IMR-90 (cell line): ENCODE data around the gene ZFYVE28. TPM values are rescaled to one million over a fixed set of nuclear protein-coding genes. Genes with fewer than 3 reads are reported as not detected.

Experiments used
- ATAC-seq: fragments of 200-7000 bp; cut with Tn5 transposase; 2 replicates; pipeline ENCODE4 v1.9.1; 2020; ENCODE audit warnings: low read depth, mild to moderate bottlenecking, moderate library complexity
- BruUV-seq: library from RNA; stranded (reverse); fragments of 400-500 nt; replicated peaks from 2 replicates; lab custom pipeline; 2021; lab: Mats Ljungman, UMichigan
- CTCF ChIA-PET: fragments of 300-600 bp; formaldehyde crosslinking; extraction: SDS; loops from one replicate; lab custom pipeline; 2021; ENCODE audit warnings: antibody characterized with exemption; lab: Yijun Ruan, JAX
- POLR2A ChIA-PET: fragments of 300-600 bp; sonication (Branson Sonifier 250); formaldehyde crosslinking; loops from one replicate; lab custom pipeline; 2022; ENCODE audit warnings: antibody characterized with exemption; ENCODE audit not compliant: unreplicated experiment; lab: Charles Lee
- DNase-seq: peaks from one replicate; pipeline ENCODE4 v3.0.0; 2013
- H2AFZ ChIP-seq: replicated peaks from 2 replicates; pipeline ENCODE3; 2013; ENCODE audit warnings: low read length, mild to moderate bottlenecking; ENCODE audit not compliant: poor library complexity
- H2AK5ac ChIP-seq: 2 replicates; pipeline ENCODE4 v1.6.1; 2013; ENCODE audit warnings: low read depth, low read length, inconsistent platforms
- H2AK9ac ChIP-seq: replicated peaks from 2 replicates; pipeline ENCODE3; 2013; ENCODE audit warnings: mild to moderate bottlenecking, low read depth, low read length, moderate library complexity; ENCODE audit not compliant: poor library complexity
- H2BK120ac ChIP-seq: 2 replicates; pipeline ENCODE4 v1.6.1; 2013; ENCODE audit warnings: low read depth, low read length, inconsistent platforms
- H2BK15ac ChIP-seq: 3 replicates; pipeline ENCODE4 v1.6.1; 2013; ENCODE audit warnings: low read depth, low read length, inconsistent platforms
- H2BK20ac ChIP-seq: 2 replicates; pipeline ENCODE4 v1.6.1; 2013; ENCODE audit warnings: low read depth, mild to moderate bottlenecking, inconsistent platforms, low read length, moderate library complexity
- H2BK5ac ChIP-seq: 2 replicates; pipeline ENCODE4 v1.6.1; 2013; ENCODE audit warnings: mild to moderate bottlenecking, low read depth, low read length, inconsistent platforms; ENCODE audit not compliant: poor library complexity, severe bottlenecking
- H3K14ac ChIP-seq: replicated peaks from 2 replicates; pipeline ENCODE4 v1.6.1; 2013; ENCODE audit warnings: low read depth, low read length, inconsistent platforms
- H3K18ac ChIP-seq: 2 replicates; pipeline ENCODE4 v1.6.1; 2013; ENCODE audit warnings: low read depth, low read length, control low read depth
- H3K23ac ChIP-seq: 2 replicates; pipeline ENCODE4 v1.6.1; 2013; ENCODE audit warnings: low read depth, low read length, inconsistent platforms
- H3K27ac ChIP-seq: 2 replicates; pipeline ENCODE4 v1.5.1; 2013; ENCODE audit warnings: mild to moderate bottlenecking, control low read depth, low read length; ENCODE audit not compliant: insufficient read depth
- H3K27me3 ChIP-seq: 2 replicates; pipeline ENCODE4 v1.6.1; 2013; ENCODE audit warnings: low read length; ENCODE audit not compliant: control insufficient read depth, insufficient read depth
- H3K36me3 ChIP-seq: 2 replicates; pipeline ENCODE4 v1.6.1; 2013; ENCODE audit warnings: low read length, mixed read lengths; ENCODE audit not compliant: control insufficient read depth, insufficient read depth
- H3K4ac ChIP-seq: 2 replicates; pipeline ENCODE4 v1.6.1; 2013; ENCODE audit warnings: low read depth, low read length, inconsistent platforms
- H3K4me1 ChIP-seq: 2 replicates; pipeline ENCODE4 v1.6.1; 2013; ENCODE audit warnings: low read length, mixed read lengths; ENCODE audit not compliant: control insufficient read depth, insufficient read depth
- H3K4me2 ChIP-seq: 2 replicates; pipeline ENCODE4 v1.6.1; 2013; ENCODE audit warnings: low read depth, mild to moderate bottlenecking, control low read depth, low read length, moderate library complexity
- H3K4me3 ChIP-seq: 2 replicates; pipeline ENCODE4 v1.5.1; 2013; ENCODE audit warnings: low read depth, mild to moderate bottlenecking, control low read depth, low read length, moderate library complexity; ENCODE audit not compliant: insufficient read depth
- H3K56ac ChIP-seq: 2 replicates; pipeline ENCODE4 v1.6.1; 2013; ENCODE audit warnings: low read length, inconsistent platforms; ENCODE audit not compliant: insufficient read depth; ENCODE audit errors: extremely low read depth
- H3K79me1 ChIP-seq, 2 experiments: 2 replicates each; pipeline ENCODE4 v1.6.1; 2013; ENCODE audit warnings: low read length in 2 of 2, inconsistent platforms in 1 of 2, low read depth in 1 of 2
- H3K9ac ChIP-seq: 2 replicates; pipeline ENCODE4 v1.6.1; 2013; ENCODE audit warnings: low read depth, low read length, control low read depth
- H3K9me1 ChIP-seq: 2 replicates; pipeline ENCODE4 v1.6.1; 2013; ENCODE audit warnings: low read length, inconsistent platforms; ENCODE audit not compliant: insufficient read depth
- H3K9me3 ChIP-seq: 2 replicates; pipeline ENCODE4 v1.6.1; 2013; ENCODE audit warnings: low read length; ENCODE audit not compliant: control insufficient read depth, insufficient read depth
- H4K20me1 ChIP-seq: 2 replicates; pipeline ENCODE4 v1.6.1; 2013; ENCODE audit warnings: low read length, inconsistent platforms; ENCODE audit not compliant: insufficient read depth
- H4K5ac ChIP-seq: 2 replicates; pipeline ENCODE4 v1.6.1; 2013; ENCODE audit warnings: mild to moderate bottlenecking, low read depth, low read length, control low read depth
- H4K8ac ChIP-seq, 2 experiments: 2 replicates each; pipeline ENCODE4 v1.6.1; 2013; ENCODE audit warnings: low read depth in 2 of 2, low read length in 2 of 2, control low read depth in 1 of 2, inconsistent platforms in 1 of 2
- H4K91ac ChIP-seq: 2 replicates; pipeline ENCODE4 v1.6.1; 2013; ENCODE audit warnings: low read depth, low read length, inconsistent platforms; ENCODE audit not compliant: insufficient read depth
- BHLHE40 ChIP-seq: fragments of 150-350 bp; IDR thresholded peaks from 2 replicates; pipeline ENCODE4 v1.6.1; 2016; ENCODE audit warnings: mild to moderate bottlenecking, low read depth, low read length
- CEBPB ChIP-seq: IDR thresholded peaks from 2 replicates; pipeline ENCODE4 v1.6.1; 2012; ENCODE audit warnings: low read depth, low read length, improper control_type of control experiment
- CHD1 ChIP-seq: IDR thresholded peaks from 2 replicates; pipeline ENCODE4 v1.6.1; 2012; ENCODE audit warnings: low read depth, low read length, improper control_type of control experiment
- FOS ChIP-seq: fragments of 150-350 bp; IDR thresholded peaks from 2 replicates; pipeline ENCODE4 v1.6.1; 2016; ENCODE audit warnings: low read depth, low read length
- MAFK ChIP-seq: IDR thresholded peaks from 2 replicates; pipeline ENCODE4 v1.6.1; 2012; ENCODE audit warnings: low read depth, low read length, improper control_type of control experiment
- MAZ ChIP-seq: IDR thresholded peaks from 2 replicates; pipeline ENCODE4 v1.6.1; 2012; ENCODE audit warnings: low read depth, mild to moderate bottlenecking, low read length, improper control_type of control experiment, moderate library complexity, borderline replicate concordance
- MXI1 ChIP-seq: IDR thresholded peaks from 2 replicates; pipeline ENCODE4 v1.6.1; 2012; ENCODE audit warnings: low read depth, mild to moderate bottlenecking, low read length, moderate library complexity, borderline replicate concordance
- NFE2L2 ChIP-seq: fragments of 150-350 bp; IDR thresholded peaks from 2 replicates; pipeline ENCODE4 v1.6.1; 2016; ENCODE audit warnings: low read depth, mild to moderate bottlenecking, low read length
- POLR2A ChIP-seq: IDR thresholded peaks from 2 replicates; pipeline ENCODE4 v1.6.1; 2012; ENCODE audit warnings: mild to moderate bottlenecking, low read depth, low read length
- RAD21 ChIP-seq: IDR thresholded peaks from 2 replicates; pipeline ENCODE4 v1.6.1; 2012; ENCODE audit warnings: low read length, improper control_type of control experiment
- RCOR1 ChIP-seq: IDR thresholded peaks from 2 replicates; pipeline ENCODE4 v1.6.1; 2012; ENCODE audit warnings: mild to moderate bottlenecking, low read length, improper control_type of control experiment; ENCODE audit not compliant: insufficient replicate concordance
- RFX5 ChIP-seq: IDR thresholded peaks from 2 replicates; pipeline ENCODE4 v1.8.0; 2012; ENCODE audit warnings: low read depth, mild to moderate bottlenecking, low read length, moderate library complexity
- SMC3 ChIP-seq: fragments of 150-350 bp; IDR thresholded peaks from 2 replicates; pipeline ENCODE4 v1.6.1; 2016; ENCODE audit warnings: low read depth, mild to moderate bottlenecking, antibody characterized with exemption, low read length, moderate library complexity
- WGBS, 2 experiments: methylation state at CpG; one replicate each; pipeline versions ENCODE4 v1.1.5 to v1.1.7; 2013; ENCODE audit warnings: missing lambda C conversion rate in 2 of 2; ENCODE audit not compliant: insufficient read length in 1 of 2; ENCODE audit errors: extremely low coverage in 2 of 2; 5-methylcytosine and 5-hydroxymethylcytosine counted together
- dilution Hi-C: fragments of 300-500 bp; cut with HindIII; formaldehyde crosslinking; loops from one replicate; pipeline ENCODE4 v1.14.3; 2018; ENCODE audit warnings: low sequenced_read_pairs; ENCODE audit not compliant: unreplicated experiment
- in situ Hi-C: fragments of 300-500 bp; cut with MboI; formaldehyde crosslinking; loops from 3 replicates; pipeline ENCODE4 v1.14.3; 2019; ENCODE audit warnings: low sequenced_read_pairs, inconsistent platforms, mixed read lengths
- intact Hi-C: fragments of 100-400 bp; cut with micrococcal nuclease; formaldehyde crosslinking; loops from 2 replicates; pipeline ENCODE4 v1.10.0; 2022
- polyA plus RNA-seq, 3 experiments: library from polyadenylated mRNA; depleted of rRNA; stranded (reverse); fragments of >200 nt; gene quantifications; 2 replicates each; pipeline ENCODE4 v1.2.3, GENCODE V29; 2012; ENCODE audit warnings: low replicate concordance in 1 of 3
- total RNA-seq: library from RNA; depleted of rRNA; stranded (reverse); fragments of >200 nt; gene quantifications from 2 replicates; pipeline ENCODE4 v1.2.3, GENCODE V29; 2012
- TF ChIP-seq, protein P1 (sequence below): fragments of 150-350 bp; IDR thresholded peaks from 2 replicates; pipeline ENCODE4 v1.6.1; 2017; ENCODE audit warnings: mild to moderate bottlenecking, antibody characterized with exemption, low read length, low read depth
- TF ChIP-seq, protein P2 (sequence below): conservative IDR thresholded peaks from 2 replicates; pipeline ENCODE4 v1.5.1; 2012; ENCODE audit warnings: mild to moderate bottlenecking, low read depth, low read length, improper control_type of control experiment
- TF ChIP-seq, protein P3 (sequence below): fragments of 150-350 bp; IDR thresholded peaks from 2 replicates; pipeline ENCODE4 v1.6.1; 2016; ENCODE audit warnings: low read depth, mild to moderate bottlenecking, low read length, moderate library complexity, borderline replicate concordance

ZFYVE28 gene
- total and polyA plus RNA-seq, 2 of the 4 experiments (the other 2 are of a cell fraction) = 0.36 to 1.2 TPM

DNA sequence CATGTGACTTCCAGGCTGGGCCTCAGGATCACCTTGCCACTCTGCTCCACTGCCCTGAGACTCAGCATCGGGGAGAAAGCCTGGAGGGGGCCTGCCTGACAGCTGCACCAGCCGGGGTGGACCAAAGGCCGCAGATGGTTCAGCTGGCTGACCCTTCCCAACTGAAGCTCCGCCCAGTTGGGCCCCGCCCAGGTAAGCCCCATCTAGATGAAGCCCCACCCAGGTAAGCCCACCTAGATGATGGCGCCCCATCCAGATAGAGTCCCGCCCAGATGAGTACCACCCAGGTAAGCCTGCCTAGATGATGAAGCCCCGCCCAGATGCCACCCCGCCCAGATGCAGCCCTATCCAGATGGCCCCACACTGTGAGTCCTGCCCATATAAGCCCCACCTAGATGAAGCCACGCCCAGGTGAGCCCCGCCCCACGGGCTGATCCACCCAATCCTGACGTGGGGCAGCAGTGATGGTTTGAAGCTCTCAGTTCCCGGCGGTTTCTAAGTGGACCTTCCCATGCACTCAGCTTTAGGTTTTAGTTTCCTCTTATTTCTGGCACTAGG is 10.0 kb downstream of the ZFYVE28 start:
- H4K8ac ChIP-seq = no peak overlapping the region
- DNase-seq (no peak), ATAC-seq (no peak)
- H2AK9ac ChIP-seq = peak overlapping the region; percentile 50
- no peak overlapping the region for H3K14ac ChIP-seq
- intact Hi-C loops (no loop called here), in situ Hi-C loops (no loop called here), dilution Hi-C loops (no loop called here)
- H3K4ac ChIP-seq = no peak overlapping the region
- H3K18ac ChIP-seq = no peak overlapping the region
- H3K27ac ChIP-seq = no peak overlapping the region
- H3K36me3 ChIP-seq = no peaks in the 10 kb centered on the region
- H3K27me3 ChIP-seq = peaks cover 7% of the 10 kb centered on the region; the same call in 1 of the 2 replicates
- no peak overlapping the region for H4K91ac ChIP-seq
- no peak overlapping the region for H2BK120ac ChIP-seq
- no peak overlapping the region for H2BK20ac ChIP-seq
- H4K20me1 ChIP-seq = no peaks in the 10 kb centered on the region
- H3K56ac ChIP-seq = no peak overlapping the region
- no peak overlapping the region for H2BK5ac ChIP-seq
- H3K9me3 ChIP-seq = no peaks in the 10 kb centered on the region
- no TSS peak for BruUV-seq
- no peak overlapping the region for H2AK5ac ChIP-seq
- peaks cover 7% of the 10 kb centered on the region for H3K9me1 ChIP-seq
- H2AFZ ChIP-seq = peak overlapping the region; percentile 14
- TF ChIP-seq MAZ (no peak), CHD1 (no peak), MAFK (no peak), POLR2A (no peak), RFX5 (no peak), RAD21 (no peak), NFE2L2 (no peak), RCOR1 (no peak), MXI1 (no peak), SMC3 (no peak), FOS (no peak), BHLHE40 (no peak), CEBPB (no peak)
- TF ChIP-seq, protein P1, sequence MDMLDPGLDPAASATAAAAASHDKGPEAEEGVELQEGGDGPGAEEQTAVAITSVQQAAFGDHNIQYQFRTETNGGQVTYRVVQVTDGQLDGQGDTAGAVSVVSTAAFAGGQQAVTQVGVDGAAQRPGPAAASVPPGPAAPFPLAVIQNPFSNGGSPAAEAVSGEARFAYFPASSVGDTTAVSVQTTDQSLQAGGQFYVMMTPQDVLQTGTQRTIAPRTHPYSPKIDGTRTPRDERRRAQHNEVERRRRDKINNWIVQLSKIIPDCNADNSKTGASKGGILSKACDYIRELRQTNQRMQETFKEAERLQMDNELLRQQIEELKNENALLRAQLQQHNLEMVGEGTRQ = no peak
- TF ChIP-seq, protein P2, sequence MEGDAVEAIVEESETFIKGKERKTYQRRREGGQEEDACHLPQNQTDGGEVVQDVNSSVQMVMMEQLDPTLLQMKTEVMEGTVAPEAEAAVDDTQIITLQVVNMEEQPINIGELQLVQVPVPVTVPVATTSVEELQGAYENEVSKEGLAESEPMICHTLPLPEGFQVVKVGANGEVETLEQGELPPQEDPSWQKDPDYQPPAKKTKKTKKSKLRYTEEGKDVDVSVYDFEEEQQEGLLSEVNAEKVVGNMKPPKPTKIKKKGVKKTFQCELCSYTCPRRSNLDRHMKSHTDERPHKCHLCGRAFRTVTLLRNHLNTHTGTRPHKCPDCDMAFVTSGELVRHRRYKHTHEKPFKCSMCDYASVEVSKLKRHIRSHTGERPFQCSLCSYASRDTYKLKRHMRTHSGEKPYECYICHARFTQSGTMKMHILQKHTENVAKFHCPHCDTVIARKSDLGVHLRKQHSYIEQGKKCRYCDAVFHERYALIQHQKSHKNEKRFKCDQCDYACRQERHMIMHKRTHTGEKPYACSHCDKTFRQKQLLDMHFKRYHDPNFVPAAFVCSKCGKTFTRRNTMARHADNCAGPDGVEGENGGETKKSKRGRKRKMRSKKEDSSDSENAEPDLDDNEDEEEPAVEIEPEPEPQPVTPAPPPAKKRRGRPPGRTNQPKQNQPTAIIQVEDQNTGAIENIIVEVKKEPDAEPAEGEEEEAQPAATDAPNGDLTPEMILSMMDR = no peak
- TF ChIP-seq, protein P3, sequence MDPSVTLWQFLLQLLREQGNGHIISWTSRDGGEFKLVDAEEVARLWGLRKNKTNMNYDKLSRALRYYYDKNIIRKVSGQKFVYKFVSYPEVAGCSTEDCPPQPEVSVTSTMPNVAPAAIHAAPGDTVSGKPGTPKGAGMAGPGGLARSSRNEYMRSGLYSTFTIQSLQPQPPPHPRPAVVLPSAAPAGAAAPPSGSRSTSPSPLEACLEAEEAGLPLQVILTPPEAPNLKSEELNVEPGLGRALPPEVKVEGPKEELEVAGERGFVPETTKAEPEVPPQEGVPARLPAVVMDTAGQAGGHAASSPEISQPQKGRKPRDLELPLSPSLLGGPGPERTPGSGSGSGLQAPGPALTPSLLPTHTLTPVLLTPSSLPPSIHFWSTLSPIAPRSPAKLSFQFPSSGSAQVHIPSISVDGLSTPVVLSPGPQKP = no peak
- H3K9ac ChIP-seq = no peak overlapping the region
- H3K4me2 ChIP-seq = no peak overlapping the region
- ChIA-PET POLR2A (no interaction called here), CTCF (no interaction called here)
- no peak overlapping the region for H2BK15ac ChIP-seq
- no peak overlapping the region for H3K4me3 ChIP-seq
- peaks cover 0 to under 1% of the 10 kb centered on the region in 2 experiments; a peak in 1 of 4 replicates for H3K79me1 ChIP-seq
- 69% methylated on average over 10 of the region's 15 CpGs; no CpG with 5 or more reads in 1 of the 2 experiments for WGBS, 2 experiments
- no peak overlapping the region for H4K5ac ChIP-seq
- no peak overlapping the region for H3K23ac ChIP-seq
- peaks cover 11% of the 10 kb centered on the region for H3K4me1 ChIP-seq
